ENCODE measurements around the gene TMEM80. TPM values are rescaled to one million over a fixed set of nuclear protein-coding genes. Genes with fewer than 3 reads are reported as not detected.

TMEM80 gene
- total and polyA plus RNA-seq, 2 of the 8 experiments (the other 6 are each of a cell fraction or from before 2014, with no cell fraction given), result 8.0 to 16.3 TPM

- no peak overlapping the region for H2AK5ac ChIP-seq (ENCODE audit: low read depth, low read length)
- H2BK5ac ChIP-seq (ENCODE audit: low read depth, low read length), result no peak overlapping the region
- H2AFZ ChIP-seq (ENCODE audit: low read length), result no peak overlapping the region
- H3K23ac ChIP-seq (ENCODE audit: insufficient read length), result no peak overlapping the region
- H2BK12ac ChIP-seq (ENCODE audit: low read depth, low read length), result no peak overlapping the region
- no peak overlapping the region for H3K27ac ChIP-seq (ENCODE audit: low read depth, low read length)
- DNase-seq (ENCODE audit: low read depth in 1 of 2, low spot score in 2 of 2), result no peak
- peaks cover 0 to 2% of the 10 kb centered on the region in 2 experiments for H4K20me1 ChIP-seq (replicated peaks in 1 of 2; ENCODE audit: control insufficient read depth in 1 of 2, insufficient read depth in 2 of 2, low read length in 2 of 2)
- no peak overlapping the region for H3K56ac ChIP-seq (replicated peaks; ENCODE audit: insufficient read length, low read depth, low read length)
- H3K9me3 ChIP-seq (ENCODE audit: insufficient read depth in 2 of 2, low read depth in 1 of 2, low read length in 1 of 2), result no peaks in the 10 kb centered on the region
- peaks cover 0 to 15% (median 5%) of the 10 kb centered on the region in 4 experiments; a peak in 5 of 8 replicates for H3K36me3 ChIP-seq (ENCODE audit: control insufficient read depth in 2 of 4, insufficient read depth in 4 of 4, low read length in 3 of 4)
- no peaks in the 10 kb centered on the region for H3K79me2 ChIP-seq (ENCODE audit: control insufficient read depth in 1 of 2, insufficient read depth in 2 of 2, low read length in 2 of 2)
- no peak overlapping the region for H3K4ac ChIP-seq (replicated peaks; ENCODE audit: insufficient read length, low read depth, low read length)
- no peak overlapping the region for H4K5ac ChIP-seq (ENCODE audit: insufficient read length, low read depth, low read length)
- 93% methylated on average over 10 of the region's 10 CpGs; no CpG with 5 or more reads in 1 of the 2 experiments for WGBS, 2 experiments (ENCODE audit: extremely low coverage in 1 of 2, insufficient coverage in 1 of 2, insufficient read length in 1 of 2, insufficient replicate concordance in 2 of 2, low coverage in 1 of 2, low lambda C conversion rate in 2 of 2, missing lambda C conversion rate in 1 of 2)
- no peak overlapping the region for H4K8ac ChIP-seq (ENCODE audit: extremely low read depth, insufficient read depth, low read length)
- no peak overlapping the region for H2BK15ac ChIP-seq (ENCODE audit: low read length)
- no peaks in the 10 kb centered on the region for H3K23me2 ChIP-seq (ENCODE audit: low read depth, low read length)
- no peak for FAIRE-seq
- H3K27me3 ChIP-seq (replicated peaks in 1 of 4; ENCODE audit: control insufficient read depth in 3 of 4, extremely low read depth in 1 of 4, insufficient read depth in 3 of 4, low read length in 3 of 4), result no peaks in the 10 kb centered on the region
- H3K9ac ChIP-seq (replicated peaks in 1 of 4; ENCODE audit: extremely low read depth in 1 of 4, low read depth in 3 of 4, low read length in 3 of 4), result no peak overlapping the region
- POLR2A ChIA-PET (ENCODE audit: partially characterized antibody), result interaction anchor here (1.9 kb wide), 1 partner anchor 39 kb away, joined by 5 read pairs; no protein-coding TSS in a partner anchor
- H3K79me1 ChIP-seq (ENCODE audit: low read depth, low read length), result no peaks in the 10 kb centered on the region
- H3K4me2 ChIP-seq (ENCODE audit: insufficient read depth in 1 of 2, low read depth in 2 of 2, low read length in 2 of 2), result no peak overlapping the region
- CTCF ChIA-PET (ENCODE audit: partially characterized antibody), result interaction anchor here (1.0 kb wide), 1 partner anchor 14 kb away, joined by 3 read pairs; no protein-coding TSS in a partner anchor
- no peak overlapping the region for H2BK20ac ChIP-seq (ENCODE audit: low read length)
- no peaks in the 10 kb centered on the region for H3K4me1 ChIP-seq (replicated peaks in 1 of 4; ENCODE audit: control insufficient read depth in 3 of 4, insufficient read depth in 4 of 4, low read length in 3 of 4)
- H3K18ac ChIP-seq (ENCODE audit: extremely low read depth, low read length), result no peak overlapping the region
- H2BK120ac ChIP-seq (replicated peaks; ENCODE audit: low read depth, low read length), result no peak overlapping the region
- no peak overlapping the region for H3K4me3 ChIP-seq (ENCODE audit: extremely low read depth in 1 of 4, insufficient read depth in 2 of 4, low read depth in 3 of 4, low read length in 4 of 4)
- no peak overlapping the region for H4K91ac ChIP-seq (replicated peaks; ENCODE audit: insufficient read length, low read length)
- no peak overlapping the region for H3K14ac ChIP-seq (ENCODE audit: insufficient read length)
- TF ChIP-seq ATF2 (IDR thresholded peaks at IDR 0.05; ENCODE audit: low read length) (no peak), SIRT6 (IDR thresholded peaks at IDR 0.05; ENCODE audit: low read length) (no peak), POLR2AphosphoS5 (IDR thresholded peaks at IDR 0.05; ENCODE audit: low read depth, low read length) (no peak), MAFK (IDR thresholded peaks at IDR 0.05; ENCODE audit: low read depth, low read length) (no peak), YY1 (IDR thresholded peaks at IDR 0.05; ENCODE audit: low read depth, low read length) (no peak), BCL11A (IDR thresholded peaks at IDR 0.05; ENCODE audit: low read depth in 2 of 2, low read length in 2 of 2) (no peak), RFX5 (IDR thresholded peaks at IDR 0.05; ENCODE audit: borderline replicate concordance, low read depth, low read length) (no peak), EZH2 (IDR thresholded peaks at IDR 0.05; ENCODE audit: low read depth, low read length, severe bottlenecking) (no peak), RBBP5 (IDR thresholded peaks at IDR 0.05; ENCODE audit: borderline replicate concordance, low read depth, low read length) (no peak), HDAC6 (IDR thresholded peaks at IDR 0.05; ENCODE audit: low read depth, low read length) (no peak), NRF1 (IDR thresholded peaks at IDR 0.05; ENCODE audit: low read depth, low read length) (no peak), E2F6 (IDR thresholded peaks at IDR 0.05) (no peak), TEAD4 (IDR thresholded peaks at IDR 0.05; ENCODE audit: low read depth, low read length) (no peak)
Observed at GRCh38 chr11:650482-650881, 45.1 kb upstream of the TMEM80 start.
